ENCODE measurements around the gene PCNX3.
A peak's percentile ranks its signal among the peaks of the same experiment; 100 is the strongest.
"Not testable (repeated sequence)": the region's sequence is repeated elsewhere in the genome, so short reads cannot be mapped to it uniquely, and the experiment has no call there.

Gene PCNX3

DNA sequence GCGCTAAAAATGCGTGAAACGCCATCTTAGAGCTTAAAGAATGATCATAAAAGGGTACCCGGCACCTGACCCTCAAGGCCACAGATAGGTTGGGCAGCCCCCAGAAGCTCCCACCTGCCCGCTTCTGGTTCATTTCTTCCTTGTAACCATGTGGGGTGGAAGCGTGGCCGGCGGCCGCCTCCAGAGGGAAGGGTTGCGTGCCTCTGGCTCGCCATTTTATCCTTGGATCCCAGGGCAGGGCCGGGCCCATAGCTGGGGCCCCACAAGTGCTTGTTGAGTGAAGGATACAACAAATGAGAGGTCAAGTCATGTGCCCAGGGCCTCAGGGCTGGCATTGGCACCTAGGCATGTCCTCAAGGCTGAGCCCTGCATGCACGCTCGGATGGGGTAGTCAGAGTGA lies 5.9 kb downstream of the PCNX3 start:
- DNase-seq: no peak

DNA sequence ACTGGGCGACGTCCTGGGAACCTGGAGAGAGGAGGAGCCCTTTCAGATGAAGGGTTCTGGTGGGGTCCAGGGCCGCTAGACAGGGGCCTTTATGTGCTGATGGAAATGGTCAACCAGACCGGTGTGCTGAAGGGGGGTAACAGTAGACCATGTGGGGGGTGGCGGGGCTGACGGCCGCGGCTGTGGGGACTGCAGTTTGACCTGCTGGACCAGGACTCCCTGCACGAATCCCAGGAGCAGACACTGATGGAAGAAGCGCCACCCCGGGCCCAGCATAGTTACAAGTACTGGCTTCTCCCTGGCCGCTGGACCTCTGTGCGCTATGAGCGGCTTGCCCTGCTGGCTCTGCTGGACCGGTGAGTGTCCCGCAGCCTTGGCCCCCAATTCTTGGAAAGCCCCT lies 6.4 kb downstream of the PCNX3 start:
- DNase-seq: no peak

DNA sequence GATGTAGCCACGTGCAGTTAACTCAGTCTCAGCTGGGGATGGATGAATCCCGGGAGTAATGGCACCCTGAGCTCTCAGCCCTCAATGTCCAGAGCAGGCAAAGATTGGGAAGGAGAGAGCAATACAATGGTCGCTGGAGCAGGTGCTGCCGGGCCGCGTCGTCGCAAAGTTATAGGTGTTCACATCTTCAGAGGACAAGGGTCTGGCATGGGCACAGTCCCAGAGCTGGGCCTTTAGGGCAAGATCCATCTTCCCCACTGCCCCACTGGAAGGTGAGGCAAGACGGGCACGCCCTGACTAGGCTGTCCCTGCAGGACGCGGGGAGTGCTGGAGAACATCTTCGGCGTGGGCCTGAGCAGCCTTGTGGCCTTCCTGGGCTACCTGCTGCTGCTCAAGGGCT lies 7.6 kb downstream of the PCNX3 start:
- no peak for DNase-seq

DNA sequence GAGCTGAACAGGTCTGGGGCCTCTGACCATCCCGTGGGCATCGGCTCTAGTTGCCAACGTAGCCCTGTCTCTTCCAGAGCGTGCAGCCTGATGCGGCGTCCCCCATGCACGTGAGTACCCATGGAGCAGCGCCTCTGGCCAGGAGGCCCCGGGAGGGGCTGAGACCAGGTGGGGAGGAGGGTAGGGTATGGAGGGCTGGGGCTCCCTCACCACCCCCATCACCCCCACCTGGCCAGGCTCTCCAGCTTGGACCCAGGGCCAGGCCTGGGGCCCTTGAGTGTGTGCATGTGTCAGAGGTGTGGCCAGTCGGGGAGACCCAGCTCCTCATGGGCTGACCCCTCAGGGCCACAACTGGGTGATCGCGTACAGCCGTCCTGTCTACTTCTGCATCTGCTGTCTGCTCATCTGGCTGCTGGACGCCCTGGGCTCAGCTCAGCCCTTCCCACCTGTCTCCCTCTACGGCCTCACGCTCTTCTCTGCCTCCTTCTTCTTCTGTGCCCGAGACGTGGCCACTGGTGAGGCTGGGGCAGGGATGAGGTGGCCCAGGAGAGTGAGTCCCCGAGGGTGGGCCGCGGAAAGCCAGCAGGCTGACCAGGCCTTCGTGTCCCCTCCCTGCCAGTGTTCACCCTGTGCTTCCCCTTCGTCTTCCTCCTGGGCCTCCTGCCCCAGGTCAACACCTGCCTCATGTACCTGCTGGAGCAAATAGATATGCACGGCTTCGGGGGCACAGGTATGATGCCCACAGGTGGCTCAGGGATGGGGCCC lies 8.5 kb downstream of the PCNX3 start:
- DNase-seq: no peak

DNA sequence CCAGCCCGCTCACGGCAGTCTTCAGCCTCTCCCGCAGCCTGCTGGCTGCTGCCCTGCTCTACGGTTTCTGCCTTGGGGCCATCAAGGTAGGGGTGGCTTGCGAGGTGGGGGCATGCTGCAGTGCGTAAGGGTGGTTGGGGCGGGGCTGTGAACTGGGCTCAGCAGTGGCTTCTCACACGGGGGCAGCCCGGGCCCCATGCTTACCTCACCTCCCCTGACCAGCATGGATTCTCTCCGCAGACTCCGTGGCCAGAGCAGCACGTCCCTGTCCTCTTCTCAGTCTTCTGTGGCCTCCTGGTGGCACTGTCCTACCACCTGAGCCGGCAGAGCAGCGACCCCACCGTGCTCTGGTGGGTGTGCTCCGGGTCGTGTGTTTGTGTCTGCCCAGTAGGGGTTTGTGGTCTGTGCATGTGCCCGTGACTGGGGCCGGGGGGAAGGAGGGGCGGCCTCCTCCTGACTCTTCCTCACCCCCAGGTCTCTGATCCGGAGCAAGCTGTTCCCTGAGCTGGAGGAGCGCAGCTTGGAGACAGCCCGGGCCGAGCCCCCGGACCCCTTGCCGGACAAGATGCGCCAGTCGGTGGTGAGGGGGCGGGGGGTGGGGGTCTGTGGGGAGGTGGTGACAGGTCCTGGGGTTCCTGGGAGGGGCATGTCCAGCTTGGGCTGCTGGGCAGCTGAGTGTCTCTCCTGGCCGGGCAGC lies 9.5 kb downstream of the PCNX3 start:
- no peak for DNase-seq

DNA sequence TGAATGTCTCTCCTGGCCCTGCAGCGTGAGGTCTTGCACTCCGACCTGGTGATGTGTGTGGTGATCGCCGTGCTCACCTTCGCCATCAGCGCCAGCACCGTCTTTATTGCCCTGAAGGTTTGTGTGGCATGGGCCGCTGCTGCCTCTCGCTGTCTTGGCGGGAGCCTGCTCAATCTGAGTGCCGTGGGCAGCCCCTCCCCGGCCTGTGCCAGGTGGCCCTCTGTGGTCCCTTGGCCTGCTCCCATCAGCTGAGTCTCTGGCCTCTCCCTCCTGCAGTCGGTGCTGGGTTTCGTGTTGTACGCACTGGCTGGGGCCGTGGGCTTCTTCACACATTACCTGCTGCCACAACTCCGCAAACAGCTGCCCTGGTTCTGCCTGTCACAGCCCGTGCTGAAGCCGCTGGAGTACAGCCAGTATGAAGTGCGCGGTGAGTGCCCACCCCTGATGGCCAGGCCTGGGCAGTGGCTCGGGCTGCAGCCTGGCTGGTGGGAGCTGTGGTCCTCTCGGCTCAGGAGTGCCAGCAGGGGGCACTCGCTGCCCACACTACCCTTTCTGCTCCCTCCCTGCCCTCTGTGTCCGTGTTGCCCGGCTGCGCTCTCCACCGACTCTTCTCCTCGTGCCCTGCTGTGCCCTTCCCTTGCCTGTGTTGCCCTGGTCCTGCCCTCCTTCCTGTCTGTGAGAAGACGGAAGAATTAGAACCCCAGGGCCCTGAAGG lies 10.2 kb downstream of the PCNX3 start:
- peak; percentile 71 for DNase-seq

DNA sequence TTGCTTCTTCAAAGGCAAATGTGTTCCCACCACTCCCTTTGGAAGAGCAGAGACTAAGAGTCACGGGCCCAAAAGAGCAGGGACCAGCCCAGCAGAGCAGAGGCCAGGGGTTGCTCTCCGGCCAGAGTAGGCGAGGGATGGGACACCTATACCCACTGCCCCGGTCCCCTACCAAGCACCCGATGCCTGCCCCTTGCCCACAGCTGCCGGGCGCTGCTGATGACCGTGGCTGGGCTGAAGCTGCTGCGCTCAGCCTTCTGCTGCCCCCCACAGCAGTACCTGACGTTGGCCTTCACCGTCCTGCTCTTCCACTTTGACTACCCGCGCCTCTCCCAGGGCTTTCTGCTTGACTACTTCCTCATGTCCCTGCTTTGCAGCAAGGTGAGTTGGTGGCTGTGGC lies 11.6 kb downstream of the PCNX3 start:
- no peak for DNase-seq

DNA sequence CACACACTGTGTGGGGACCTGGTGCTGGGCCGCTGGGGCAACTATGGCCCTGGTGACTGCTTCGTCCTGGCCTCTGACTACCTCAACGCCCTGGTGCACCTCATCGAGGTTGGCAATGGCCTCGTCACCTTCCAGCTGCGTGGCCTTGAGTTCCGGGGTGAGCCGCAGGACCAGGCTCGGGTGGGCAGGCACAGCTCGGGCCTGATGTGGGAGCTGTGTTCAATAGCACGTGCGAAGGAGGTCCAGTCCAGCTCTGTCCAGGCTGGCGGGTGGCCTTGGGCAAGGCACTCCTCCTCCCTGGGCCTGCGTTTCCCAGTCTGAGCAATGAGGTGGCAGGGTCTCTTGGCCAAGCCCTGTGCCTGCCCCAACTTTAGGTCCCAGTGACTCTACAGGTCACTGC lies 14.0 kb downstream of the PCNX3 start:
- no peak for DNase-seq

DNA sequence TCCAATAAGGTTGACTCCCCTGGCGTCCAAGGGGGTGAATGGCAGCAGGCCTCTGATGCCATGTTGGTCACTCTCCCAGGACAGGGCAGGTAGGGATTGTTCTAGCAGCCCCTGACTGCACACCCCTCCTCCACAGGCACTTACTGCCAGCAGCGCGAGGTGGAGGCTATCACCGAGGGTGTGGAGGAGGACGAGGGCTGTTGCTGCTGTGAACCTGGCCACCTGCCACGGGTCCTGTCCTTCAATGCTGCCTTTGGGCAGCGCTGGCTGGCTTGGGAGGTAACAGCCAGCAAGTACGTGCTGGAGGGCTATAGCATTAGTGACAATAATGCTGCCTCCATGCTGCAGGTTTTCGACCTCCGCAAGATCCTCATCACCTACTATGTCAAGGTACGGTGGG lies 14.6 kb downstream of the PCNX3 start:
- no peak for DNase-seq

DNA sequence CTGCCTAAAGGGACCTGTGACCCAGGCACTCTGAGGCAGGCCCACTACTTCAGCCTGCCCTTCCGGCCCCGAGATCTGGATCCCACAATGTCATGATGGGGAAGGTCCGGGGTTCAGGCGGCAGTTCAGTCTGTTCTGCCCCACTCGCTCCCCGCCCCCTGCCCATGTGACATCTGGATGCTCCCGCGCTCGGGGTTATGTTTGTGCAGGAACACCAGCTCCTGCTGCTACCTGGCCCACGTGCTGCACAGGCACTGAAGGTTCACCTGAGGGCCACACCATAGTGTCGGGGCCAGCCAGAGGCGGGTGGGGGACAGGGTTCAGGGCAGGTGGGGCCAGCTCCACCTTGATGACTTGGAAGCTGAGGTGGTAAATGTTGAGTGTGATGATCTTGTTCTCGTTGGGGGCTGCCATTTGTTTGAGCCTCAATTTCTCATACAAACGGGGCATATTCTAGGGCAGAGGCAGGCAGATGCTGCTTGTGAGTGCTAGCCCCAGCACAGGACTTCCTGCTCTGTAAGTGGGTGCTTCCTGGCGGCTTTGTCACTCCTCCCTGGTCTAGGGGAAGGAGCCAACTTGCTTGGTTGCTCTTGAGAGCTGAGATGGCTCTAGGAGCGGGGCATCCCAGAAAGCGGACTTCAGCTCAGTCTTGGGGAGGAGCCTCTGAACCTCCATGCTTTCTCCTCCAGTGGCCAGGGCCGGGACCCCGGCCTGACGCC lies 18.0 kb downstream of the PCNX3 start:
- no peak for DNase-seq

DNA sequence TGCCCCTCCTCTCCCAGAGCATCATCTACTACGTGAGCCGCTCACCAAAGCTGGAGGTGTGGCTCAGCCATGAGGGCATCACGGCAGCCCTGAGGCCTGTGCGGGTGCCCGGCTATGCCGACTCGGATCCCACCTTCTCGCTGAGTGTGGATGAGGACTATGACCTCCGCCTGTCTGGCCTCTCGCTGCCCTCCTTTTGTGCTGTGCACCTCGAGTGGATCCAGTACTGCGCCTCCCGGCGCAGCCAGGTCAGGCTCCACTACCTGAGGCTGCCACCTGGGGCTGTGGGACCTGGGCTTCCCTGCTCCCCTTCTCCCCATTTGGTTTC lies 18.5 kb downstream of the PCNX3 start:
- DNase-seq: no peak

DNA sequence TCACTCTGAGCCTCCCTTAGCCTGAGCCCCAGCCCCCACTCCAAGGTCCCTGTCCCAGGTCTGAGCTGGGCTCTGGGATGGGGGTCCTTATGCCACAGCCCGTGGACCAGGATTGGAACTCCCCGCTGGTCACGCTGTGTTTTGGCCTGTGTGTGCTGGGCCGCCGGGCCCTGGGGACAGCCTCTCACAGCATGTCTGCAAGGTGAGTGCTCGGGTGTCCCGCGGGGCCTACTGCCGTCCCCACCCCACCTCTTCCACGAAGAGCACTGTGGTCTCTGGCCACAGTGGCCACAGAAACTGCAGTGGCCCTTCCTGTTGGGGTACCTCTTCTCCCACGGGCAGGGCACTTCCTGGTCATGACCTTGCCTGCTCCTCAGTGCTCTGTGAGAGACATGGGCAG lies 18.9 kb downstream of the PCNX3 start:
- no peak for DNase-seq

DNA sequence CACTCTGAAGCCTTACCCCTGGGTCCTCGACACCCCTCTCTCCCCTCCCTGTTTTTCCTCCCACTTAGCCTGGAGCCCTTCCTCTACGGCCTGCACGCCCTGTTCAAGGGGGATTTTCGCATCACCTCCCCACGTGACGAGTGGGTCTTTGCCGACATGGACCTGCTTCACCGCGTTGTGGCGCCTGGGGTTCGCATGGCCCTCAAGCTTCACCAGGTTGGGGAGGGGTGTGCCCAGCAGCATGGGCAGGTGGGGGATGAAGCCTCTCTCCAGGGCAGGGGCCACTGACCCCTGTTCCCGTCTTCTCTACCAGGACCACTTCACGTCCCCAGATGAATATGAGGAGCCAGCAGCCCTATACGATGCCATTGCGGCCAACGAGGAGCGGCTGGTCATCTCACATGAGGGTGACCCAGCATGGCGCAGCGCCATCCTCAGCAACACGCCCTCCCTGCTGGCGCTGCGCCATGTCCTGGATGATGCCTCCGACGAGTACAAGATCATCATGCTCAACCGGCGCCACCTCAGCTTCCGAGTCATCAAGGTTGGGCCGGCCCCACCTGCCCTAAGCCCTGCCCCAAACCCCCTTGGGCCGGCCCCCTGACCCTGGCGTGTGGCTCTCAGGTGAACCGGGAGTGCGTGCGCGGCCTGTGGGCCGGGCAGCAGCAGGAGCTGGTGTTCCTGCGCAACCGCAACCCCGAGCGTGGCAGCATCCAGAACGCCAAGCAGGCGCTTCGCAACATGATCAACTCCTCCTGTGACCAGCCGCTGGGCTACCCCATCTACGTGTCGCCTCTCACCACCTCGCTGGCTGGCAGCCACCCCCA lies 19.5 kb downstream of the PCNX3 start:
- no peak for DNase-seq

DNA sequence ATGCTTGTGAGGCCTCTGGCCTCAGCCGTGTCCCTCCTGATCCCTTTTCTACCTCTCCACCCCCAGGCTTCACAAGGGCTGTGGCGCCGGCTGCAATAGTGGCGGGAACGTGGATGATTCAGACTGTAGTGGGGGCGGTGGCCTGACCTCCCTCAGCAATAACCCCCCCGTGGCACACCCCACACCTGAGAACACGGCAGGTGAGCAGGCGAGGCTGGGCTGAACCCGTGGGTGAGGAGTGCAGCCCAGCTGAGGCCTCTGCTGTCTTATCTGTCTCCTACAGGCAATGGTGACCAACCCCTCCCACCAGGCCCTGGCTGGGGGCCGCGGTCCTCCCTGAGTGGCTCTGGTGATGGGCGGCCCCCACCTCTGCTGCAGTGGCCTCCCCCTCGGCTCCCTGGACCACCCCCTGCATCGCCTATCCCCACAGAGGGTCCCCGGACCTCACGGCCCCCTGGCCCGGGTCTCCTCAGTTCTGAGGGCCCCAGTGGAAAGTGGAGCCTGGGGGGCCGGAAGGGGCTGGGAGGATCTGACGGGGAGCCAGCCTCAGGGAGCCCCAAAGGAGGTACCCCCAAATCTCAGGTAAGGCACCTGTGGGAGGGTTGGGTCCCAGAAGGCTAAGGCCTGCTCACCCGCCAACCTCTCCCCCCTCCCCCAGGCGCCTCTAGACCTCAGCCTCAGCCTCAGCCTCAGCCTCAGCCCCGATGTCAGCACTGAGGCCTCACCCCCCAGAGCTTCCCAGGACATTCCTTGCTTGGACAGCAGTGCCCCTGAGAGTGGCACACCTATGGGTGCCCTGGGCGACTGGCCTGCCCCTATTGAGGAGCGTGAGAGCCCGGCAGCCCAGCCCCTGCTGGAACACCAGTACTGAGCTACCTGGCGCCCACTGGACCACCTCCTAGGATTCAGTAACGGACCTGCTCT lies 20.8 kb downstream of the PCNX3 start:
- DNase-seq: no peak

DNA sequence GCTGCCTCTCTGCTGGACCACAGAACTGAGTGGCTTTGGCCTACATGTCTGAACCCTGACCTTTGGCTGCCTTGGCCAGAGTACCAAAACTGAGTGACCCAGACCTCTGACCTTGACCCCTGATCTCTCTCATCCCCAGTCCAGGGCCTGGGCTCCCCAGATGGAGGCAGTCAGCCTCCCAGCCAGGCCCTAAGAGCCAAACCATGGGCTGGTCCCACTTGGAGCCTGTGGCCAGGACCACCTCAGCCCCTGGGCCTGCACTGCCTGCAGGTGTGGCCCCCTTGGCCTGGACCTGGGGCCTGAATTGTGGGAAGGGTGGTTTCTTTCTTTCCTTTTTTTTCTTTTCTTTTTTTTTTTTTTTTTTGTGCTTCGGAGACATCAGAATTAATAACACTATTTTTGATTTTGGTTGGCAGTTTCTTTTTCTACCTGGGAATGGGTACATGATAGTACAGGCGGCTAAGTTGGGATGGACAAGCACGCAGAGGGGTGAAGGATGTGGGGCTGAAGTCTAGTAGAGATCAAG lies 21.5 kb downstream of the PCNX3 start:
- no peak for DNase-seq

DNA sequence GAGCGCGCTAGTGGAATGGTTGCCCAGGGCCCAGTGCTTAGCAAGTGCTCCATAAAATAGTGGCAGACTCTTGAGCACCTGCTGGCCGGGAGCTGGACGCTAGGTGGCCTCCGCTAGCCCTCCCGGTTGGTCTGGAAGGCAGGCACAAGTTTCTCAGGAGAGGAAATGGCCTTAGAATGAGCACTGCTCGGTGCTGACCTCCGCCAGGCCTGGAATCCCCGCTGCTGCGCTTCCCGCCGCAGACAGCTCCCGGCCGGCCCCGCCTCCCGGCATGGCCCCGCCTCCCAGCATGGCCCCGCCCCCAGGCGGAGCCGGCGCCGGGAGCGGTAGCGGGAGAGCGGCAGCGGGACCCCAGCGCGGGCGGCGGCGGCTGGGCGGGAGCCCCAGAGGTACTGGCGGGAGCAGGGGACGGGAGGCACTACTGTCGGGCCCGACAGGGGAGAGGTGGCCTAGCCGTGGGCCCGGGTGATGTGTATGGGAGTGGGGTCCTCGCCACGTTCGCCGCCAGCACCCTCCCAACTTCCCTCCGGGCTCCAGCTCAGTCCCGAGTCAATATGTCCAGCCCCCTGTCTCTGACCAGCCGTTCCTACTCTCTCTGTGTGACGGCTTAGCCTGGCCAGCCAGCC lies 22.3 kb downstream of the PCNX3 start, which contains the start of gene SIPA1:
TSS of gene SIPA1 (plus strand) at position 308 of the 626 bp plus-strand sequence. CDS start 2,821 bp downstream, outside the sequence.
- peak; percentile 84 for DNase-seq

DNA sequence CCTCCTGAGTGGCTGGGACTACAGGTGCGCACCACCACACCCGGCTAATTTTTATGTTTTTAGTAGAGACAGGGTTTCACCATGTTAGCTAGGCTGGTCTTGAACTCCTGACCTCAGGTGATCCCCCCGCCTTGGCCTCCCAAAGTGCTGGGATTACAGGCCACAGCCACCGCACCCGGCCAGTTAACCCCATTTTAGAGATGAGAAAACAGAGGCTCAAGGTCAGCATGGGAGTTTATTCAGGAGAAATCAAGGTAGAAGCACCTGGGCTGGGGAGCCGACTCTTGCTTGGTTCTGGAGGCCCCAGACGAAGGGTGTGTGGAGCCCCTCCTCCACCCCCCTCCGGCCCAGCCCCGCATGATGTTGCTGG lies 23.6 kb downstream of the PCNX3 start:
- not testable (repeated sequence) for DNase-seq

DNA sequence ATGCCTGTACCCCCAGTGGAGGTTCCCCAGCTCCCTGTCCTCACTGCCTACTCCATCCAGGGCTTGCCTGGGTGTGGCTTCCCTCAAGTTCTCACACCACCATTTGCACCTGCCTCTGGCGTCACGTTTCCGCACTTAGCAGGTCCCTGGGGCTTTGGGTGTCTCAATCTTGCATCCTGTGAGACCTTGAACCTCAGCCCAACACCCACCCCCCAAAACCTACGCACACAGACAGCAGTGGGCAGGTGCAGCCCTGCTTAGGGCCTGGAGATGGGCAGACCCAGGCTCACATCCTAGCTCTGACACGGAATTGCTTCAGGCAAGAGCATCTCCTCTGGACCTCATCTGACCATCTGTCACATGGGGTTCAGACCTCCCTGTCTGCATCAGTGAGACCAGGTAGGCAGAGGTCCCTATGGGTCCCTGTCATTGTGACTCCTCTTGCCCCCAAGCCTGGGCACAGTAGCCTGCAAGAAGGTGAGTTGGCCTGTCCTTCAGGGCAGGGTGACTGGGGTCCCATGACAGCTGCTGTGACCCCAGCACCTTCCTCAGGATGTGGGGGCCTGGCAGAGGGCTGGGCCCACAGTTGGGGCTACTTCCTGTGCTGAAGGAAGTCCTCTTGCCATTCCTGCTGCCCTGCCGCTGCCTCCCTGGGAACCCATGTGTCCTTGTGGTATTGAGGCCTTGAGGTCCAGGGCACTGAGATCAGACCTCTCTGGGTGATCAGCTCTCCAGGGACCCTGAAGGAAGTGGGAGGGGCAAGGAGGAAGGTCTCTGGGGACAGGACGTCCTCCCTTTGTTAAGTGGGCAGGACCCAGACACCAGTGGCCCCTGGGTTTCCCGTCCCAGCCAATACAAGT lies 24.3 kb downstream of the PCNX3 start:
- peak; percentile 75 for DNase-seq

DNA sequence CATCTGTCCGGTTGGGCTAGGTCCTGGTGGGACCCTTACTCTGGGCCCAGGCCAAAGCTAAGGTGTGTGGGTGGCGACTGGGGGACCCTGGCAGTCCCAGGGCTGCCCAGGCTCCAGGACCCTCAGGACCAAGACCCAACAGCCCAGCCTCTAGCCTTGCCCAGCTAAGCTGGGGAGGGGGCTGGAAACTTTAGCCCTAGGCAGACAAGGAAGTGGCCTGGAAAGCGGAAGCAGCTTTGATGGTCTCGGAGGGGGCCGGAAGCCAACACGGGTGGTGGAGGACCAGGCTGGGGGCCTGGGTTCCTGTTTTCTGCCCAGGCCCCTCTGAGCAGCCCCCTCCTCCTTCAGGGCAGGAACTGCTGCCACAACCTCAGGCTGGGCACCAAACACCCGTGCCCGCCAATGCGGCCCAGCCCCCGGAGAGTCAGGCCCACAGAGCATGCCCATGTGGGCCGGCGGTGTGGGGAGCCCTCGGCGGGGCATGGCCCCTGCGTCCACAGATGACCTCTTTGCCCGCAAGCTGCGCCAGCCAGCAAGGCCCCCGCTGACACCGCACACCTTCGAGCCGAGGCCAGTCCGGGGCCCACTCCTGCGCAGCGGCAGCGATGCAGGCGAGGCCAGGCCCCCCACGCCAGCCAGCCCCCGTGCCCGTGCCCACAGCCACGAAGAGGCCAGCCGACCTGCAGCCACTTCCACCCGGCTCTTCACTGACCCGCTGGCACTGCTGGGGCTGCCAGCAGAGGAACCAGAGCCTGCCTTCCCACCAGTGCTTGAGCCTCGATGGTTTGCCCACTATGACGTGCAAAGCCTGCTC lies 25.1 kb downstream of the PCNX3 start:
- DNase-seq: peak; percentile 47
